Astrocyte (in vitro differentiated cells and primary cell): ENCODE data around the gene KRT84. TPM values are rescaled to one million over a fixed set of nuclear protein-coding genes. Genes with fewer than 3 reads are reported as not detected.

ENCODE experiments used
- DNase-seq: peaks from one replicate; pipeline ENCODE4 v3.0.0-alpha.2; 2010; ENCODE audit warnings: low read depth
- FAIRE-seq: peaks from 2 replicates; lab custom pipeline; 2011; peaks lifted over from hg19 to GRCh38; lab: Jason Lieb, UNC
- H2AFZ ChIP-seq: 2 replicates; pipeline ENCODE4 v1.6.0; 2012; ENCODE audit warnings: low read depth, low read length, inconsistent platforms
- H3K27ac ChIP-seq: 2 replicates; pipeline ENCODE4 v1.5.1; 2011; ENCODE audit warnings: low read depth, low read length, inconsistent platforms
- H3K27me3 ChIP-seq: 2 replicates; pipeline ENCODE4 v1.6.0; 2011; ENCODE audit warnings: low read length, inconsistent platforms; ENCODE audit not compliant: insufficient read depth
- H3K36me3 ChIP-seq: 2 replicates; pipeline ENCODE4 v1.5.1; 2011; ENCODE audit warnings: low read length, inconsistent platforms; ENCODE audit not compliant: insufficient read depth
- H3K4me1 ChIP-seq: 2 replicates; pipeline ENCODE4 v1.5.1; 2011; ENCODE audit warnings: low read length, inconsistent platforms; ENCODE audit not compliant: insufficient read depth
- H3K4me2 ChIP-seq: 2 replicates; pipeline ENCODE4 v1.6.0; 2012; ENCODE audit warnings: low read length, inconsistent platforms
- H3K4me3 ChIP-seq: 2 replicates; pipeline ENCODE4 v1.5.1; 2011; ENCODE audit warnings: low read depth, mild to moderate bottlenecking, low read length, inconsistent platforms; ENCODE audit not compliant: insufficient read depth
- H3K79me2 ChIP-seq: 2 replicates; pipeline ENCODE4 v1.6.0; 2012; ENCODE audit warnings: mild to moderate bottlenecking, low read length, inconsistent platforms; ENCODE audit not compliant: insufficient read depth
- H3K9ac ChIP-seq: 2 replicates; pipeline ENCODE4 v1.6.0; 2012; ENCODE audit warnings: mild to moderate bottlenecking, low read length, inconsistent platforms
- H3K9me3 ChIP-seq: 2 replicates; pipeline ENCODE4 v1.5.1; 2012; ENCODE audit warnings: low read depth, mild to moderate bottlenecking, low read length, inconsistent platforms; ENCODE audit not compliant: insufficient read depth
- H4K20me1 ChIP-seq: 2 replicates; pipeline ENCODE4 v1.6.0; 2012; ENCODE audit warnings: low read length, inconsistent platforms; ENCODE audit not compliant: insufficient read depth
- H3K27ac Mint-ChIP-seq: one replicate; pipeline ENCODE4 v1.8.0; 2021; ENCODE audit warnings: mild to moderate bottlenecking, mixed read lengths; ENCODE audit not compliant: unreplicated experiment
- H3K27me3 Mint-ChIP-seq: one replicate; pipeline ENCODE4 v1.8.0; 2021; ENCODE audit warnings: low read depth, mixed read lengths; ENCODE audit not compliant: unreplicated experiment
- H3K36me3 Mint-ChIP-seq: one replicate; pipeline ENCODE4 v1.8.0; 2021; ENCODE audit warnings: low read depth, mixed read lengths; ENCODE audit not compliant: unreplicated experiment
- H3K4me1 Mint-ChIP-seq: one replicate; pipeline ENCODE4 v1.8.0; 2021; ENCODE audit warnings: low read depth, mixed read lengths; ENCODE audit not compliant: unreplicated experiment
- H3K4me3 Mint-ChIP-seq: one replicate; pipeline ENCODE4 v1.8.0; 2021; ENCODE audit warnings: mild to moderate bottlenecking, moderate library complexity, mixed read lengths; ENCODE audit not compliant: unreplicated experiment
- H3K9me3 Mint-ChIP-seq: one replicate; pipeline ENCODE4 v1.8.0; 2021; ENCODE audit warnings: mild to moderate bottlenecking, mixed read lengths; ENCODE audit not compliant: unreplicated experiment
- EZH2 ChIP-seq: IDR thresholded peaks from 2 replicates; pipeline ENCODE4 v1.6.1; 2012; ENCODE audit warnings: mild to moderate bottlenecking, low read length, inconsistent platforms; ENCODE audit not compliant: insufficient read depth
- total RNA-seq: library from RNA; stranded (reverse); gene quantifications from 2 replicates; pipeline ENCODE4 v1.2.1, GENCODE V29; 2021
- TF ChIP-seq, protein P1 (sequence below): IDR thresholded peaks from 2 replicates; pipeline ENCODE4 v1.5.1; 2011; ENCODE audit warnings: low read depth, mild to moderate bottlenecking, inconsistent platforms, low read length, moderate library complexity; ENCODE audit not compliant: insufficient read depth

The KRT84 gene
- total RNA-seq, 1 donor from 2014 or later: not detected

- DNase-seq: no peak
- no peak for FAIRE-seq
- H3K9me3 Mint-ChIP-seq: no peaks in the 10 kb centered on the region
These were observed 32.5 kb downstream of the KRT84 start for GRCh38 chr12:52352951-52353350.

DNA sequence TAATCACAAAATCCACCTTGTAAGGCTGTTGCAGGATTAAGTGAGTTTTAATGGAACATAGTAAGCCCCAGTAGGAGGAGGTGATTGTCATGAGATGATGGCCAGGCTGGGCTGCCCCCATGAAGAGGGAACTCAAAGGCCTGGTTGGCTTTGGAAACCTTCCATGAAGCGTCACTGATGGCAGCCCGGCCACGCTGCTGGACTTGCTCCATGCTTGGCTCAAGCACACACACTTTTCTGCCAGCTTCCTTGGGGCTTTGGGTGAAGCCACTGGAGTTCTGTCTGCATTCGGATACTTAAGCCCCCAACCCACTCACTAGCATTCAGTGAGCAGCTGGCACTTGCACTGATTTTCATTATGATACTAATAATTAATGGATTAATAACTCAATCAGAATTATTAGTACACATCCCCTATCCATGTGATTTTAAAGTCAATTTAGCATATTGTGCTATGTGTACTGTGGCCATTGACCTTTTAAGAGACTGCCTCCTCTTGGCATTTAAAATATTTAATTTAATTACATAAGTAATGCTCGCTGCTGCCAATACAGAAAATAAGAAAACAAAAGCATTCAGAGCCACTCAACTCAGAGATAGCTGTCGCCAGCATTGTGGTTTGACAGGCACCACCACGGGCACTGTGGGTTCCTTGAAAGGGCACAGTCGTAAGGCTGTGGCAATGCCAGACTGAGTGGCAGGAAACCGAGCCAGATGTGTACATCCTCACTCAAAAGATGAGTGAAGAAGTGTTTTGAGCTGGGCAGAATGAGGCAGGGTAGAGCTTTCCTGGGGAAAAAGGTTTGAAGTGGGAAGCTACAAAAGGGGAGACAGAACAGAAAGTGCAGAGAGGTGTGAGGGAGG is 34.0 kb downstream of the KRT84 start:
- H3K9me3 ChIP-seq: no peaks in the 10 kb centered on the region
- H3K4me1 Mint-ChIP-seq: peaks cover 2% of the 10 kb centered on the region
- H3K9ac ChIP-seq: no peak overlapping the region
- H3K4me1 ChIP-seq: no peaks in the 10 kb centered on the region
- H3K27ac ChIP-seq: no peak overlapping the region
- H4K20me1 ChIP-seq: no peaks in the 10 kb centered on the region
- no peak overlapping the region for H3K4me2 ChIP-seq
- peaks cover 41% of the 10 kb centered on the region for H3K27me3 ChIP-seq
- no peaks in the 10 kb centered on the region for H3K36me3 Mint-ChIP-seq
- H3K4me3 ChIP-seq: no peak overlapping the region
- H3K36me3 ChIP-seq: no peaks in the 10 kb centered on the region
- TF ChIP-seq, protein P1, sequence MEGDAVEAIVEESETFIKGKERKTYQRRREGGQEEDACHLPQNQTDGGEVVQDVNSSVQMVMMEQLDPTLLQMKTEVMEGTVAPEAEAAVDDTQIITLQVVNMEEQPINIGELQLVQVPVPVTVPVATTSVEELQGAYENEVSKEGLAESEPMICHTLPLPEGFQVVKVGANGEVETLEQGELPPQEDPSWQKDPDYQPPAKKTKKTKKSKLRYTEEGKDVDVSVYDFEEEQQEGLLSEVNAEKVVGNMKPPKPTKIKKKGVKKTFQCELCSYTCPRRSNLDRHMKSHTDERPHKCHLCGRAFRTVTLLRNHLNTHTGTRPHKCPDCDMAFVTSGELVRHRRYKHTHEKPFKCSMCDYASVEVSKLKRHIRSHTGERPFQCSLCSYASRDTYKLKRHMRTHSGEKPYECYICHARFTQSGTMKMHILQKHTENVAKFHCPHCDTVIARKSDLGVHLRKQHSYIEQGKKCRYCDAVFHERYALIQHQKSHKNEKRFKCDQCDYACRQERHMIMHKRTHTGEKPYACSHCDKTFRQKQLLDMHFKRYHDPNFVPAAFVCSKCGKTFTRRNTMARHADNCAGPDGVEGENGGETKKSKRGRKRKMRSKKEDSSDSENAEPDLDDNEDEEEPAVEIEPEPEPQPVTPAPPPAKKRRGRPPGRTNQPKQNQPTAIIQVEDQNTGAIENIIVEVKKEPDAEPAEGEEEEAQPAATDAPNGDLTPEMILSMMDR: no peak
- TF ChIP-seq EZH2: no peak
- no peak overlapping the region for H3K27ac Mint-ChIP-seq
- DNase-seq (no peak), FAIRE-seq (no peak)
- H3K4me3 Mint-ChIP-seq: peak overlapping the region; percentile 18
- no peak overlapping the region for H2AFZ ChIP-seq
- no peaks in the 10 kb centered on the region for H3K79me2 ChIP-seq
- peaks cover 70% of the 10 kb centered on the region for H3K27me3 Mint-ChIP-seq
- no peaks in the 10 kb centered on the region for H3K9me3 Mint-ChIP-seq

More at GRCh38 chr12:52352951-52353350, 32.5 kb downstream of the KRT84 start:
- Histone ChIP-seq H2AFZ (no peak overlapping the region), H3K9me3 (no peaks in the 10 kb centered on the region), H3K9ac (no peak overlapping the region), H3K27ac (no peak overlapping the region), H3K36me3 (no peaks in the 10 kb centered on the region), H3K4me2 (no peak overlapping the region), H3K4me3 (no peak overlapping the region), H3K79me2 (no peaks in the 10 kb centered on the region), H4K20me1 (no peaks in the 10 kb centered on the region), H3K4me1 (no peaks in the 10 kb centered on the region), H3K27me3 (peaks cover 41% of the 10 kb centered on the region)
- Mint-ChIP-seq H3K36me3 (no peaks in the 10 kb centered on the region), H3K27ac (no peak overlapping the region), H3K27me3 (peaks cover 60% of the 10 kb centered on the region), H3K4me1 (peaks cover 2% of the 10 kb centered on the region), H3K4me3 (no peak overlapping the region)
- TF ChIP-seq EZH2: no peak
- TF ChIP-seq, protein P1: no peak

DNA sequence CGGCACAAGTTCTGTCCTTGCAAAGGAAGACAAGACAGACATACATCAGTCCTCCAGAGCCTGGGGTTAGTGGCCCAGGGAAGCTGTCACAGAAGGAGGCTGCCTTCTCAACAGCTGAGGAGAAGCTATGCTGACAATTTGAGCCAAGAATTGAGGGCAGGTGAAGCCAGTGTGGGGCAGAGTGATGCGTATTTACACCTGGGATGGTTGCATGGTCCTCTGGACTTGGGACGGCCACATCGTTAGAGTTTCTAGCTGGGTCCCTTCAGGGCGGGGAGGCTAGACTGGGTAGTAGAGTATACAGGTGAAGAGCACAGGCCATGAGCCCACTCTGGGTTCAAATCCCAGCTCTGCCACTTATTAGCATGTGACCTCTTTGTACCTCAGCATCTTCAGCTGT is 34.7 kb downstream of the KRT84 start:
- FAIRE-seq (no peak), DNase-seq (no peak)
- H3K4me3 ChIP-seq: no peak overlapping the region
- peaks cover 41% of the 10 kb centered on the region for H3K27me3 ChIP-seq
- no peak overlapping the region for H3K4me2 ChIP-seq
- H3K9ac ChIP-seq: no peak overlapping the region
- TF ChIP-seq, protein P1: no peak
- TF ChIP-seq EZH2: no peak
- no peaks in the 10 kb centered on the region for H3K79me2 ChIP-seq
- H3K4me1 ChIP-seq: no peaks in the 10 kb centered on the region
- H3K9me3 ChIP-seq: no peaks in the 10 kb centered on the region
- H2AFZ ChIP-seq: no peak overlapping the region
- H3K4me3 Mint-ChIP-seq: no peak overlapping the region
- H4K20me1 ChIP-seq: no peaks in the 10 kb centered on the region
- no peaks in the 10 kb centered on the region for H3K36me3 ChIP-seq
- no peaks in the 10 kb centered on the region for H3K36me3 Mint-ChIP-seq
- no peaks in the 10 kb centered on the region for H3K9me3 Mint-ChIP-seq
- no peak overlapping the region for H3K27ac ChIP-seq
- H3K27ac Mint-ChIP-seq: no peak overlapping the region
- peaks cover 71% of the 10 kb centered on the region for H3K27me3 Mint-ChIP-seq
- peaks cover 2% of the 10 kb centered on the region for H3K4me1 Mint-ChIP-seq
